ENCODE measurements around the gene IQCN.
A peak's percentile ranks its signal among the peaks of the same experiment; 100 is the strongest.

IQCN gene

GRCh38 chr19:18264137-18264854 is 10.0 kb downstream of the IQCN start:
- DNase-seq, result no peak

- no peak for DNase-seq
These were observed 10.7 kb downstream of the IQCN start for GRCh38 chr19:18263324-18264136.

- no peak for DNase-seq
These were observed 11.3 kb downstream of the IQCN start for GRCh38 chr19:18262917-18263316.

- no peak for DNase-seq
These were observed 12.1 kb downstream of the IQCN start for GRCh38 chr19:18262144-18262543.

GRCh38 chr19:18261474-18261873 is 12.8 kb downstream of the IQCN start:
- no peak for DNase-seq

GRCh38 chr19:18259893-18260292 is 14.4 kb downstream of the IQCN start:
- no peak for DNase-seq

- no peak for DNase-seq
These were observed 16.5 kb downstream of the IQCN start for GRCh38 chr19:18257503-18258470.

GRCh38 chr19:18254546-18255503 is 19.4 kb downstream of the IQCN start:
- no peak for DNase-seq

- no peak for DNase-seq
These were observed 20.5 kb downstream of the IQCN start for GRCh38 chr19:18253716-18254115.

- no peak for DNase-seq
These were observed 21.1 kb downstream of the IQCN start for GRCh38 chr19:18253130-18253529.

- DNase-seq, result no peak
These were observed 21.9 kb downstream of the IQCN start for GRCh38 chr19:18252370-18252717.

- DNase-seq, result peak; percentile 84
These were observed 22.5 kb downstream of the IQCN start for GRCh38 chr19:18251587-18252369.

- no peak for DNase-seq
These were observed 24.4 kb downstream of the IQCN start for GRCh38 chr19:18249834-18250233.

- no peak for DNase-seq
These were observed 29.0 kb downstream of the IQCN start for GRCh38 chr19:18245297-18245696.

- no peak for DNase-seq
These were observed 34.9 kb downstream of the IQCN start for GRCh38 chr19:18239303-18239702.

GRCh38 chr19:18234194-18234593 is 40.1 kb downstream of the IQCN start:
- no peak for DNase-seq

- DNase-seq, result peak; percentile 55
These were observed 40.9 kb downstream of the IQCN start for GRCh38 chr19:18233224-18233825.

- DNase-seq, result peak; percentile 22
These were observed 41.6 kb downstream of the IQCN start for GRCh38 chr19:18232540-18233223.

GRCh38 chr19:18231775-18232174 is 42.5 kb downstream of the IQCN start:
- no peak for DNase-seq

Data from stimulated activated CD4-positive, alpha-beta T cell treated with anti-CD3 and anti-CD28 coated beads, Interleukin-15, amount 100 ng/mL, for 24 hours (primary cell).